ENCODE measurements around the gene PRDX5.
A peak's percentile ranks its signal among the peaks of the same experiment; 100 is the strongest.
"Not testable (repeated sequence)": the region's sequence is repeated elsewhere in the genome, so short reads cannot be mapped to it uniquely, and the experiment has no call there.

Gene PRDX5

GRCh38 chr11:64305075-64305690 lies 12.7 kb upstream of the PRDX5 start, which contains the start of gene ESRRA:
Gene ESRRA, plus strand, starts transcription at chr11:64305524. Its CDS starts 1,656 bp downstream, at chr11:64307180.
- DNase-seq (ENCODE audit: low read depth in 2 of 3, low spot score in 2 of 3): peak; percentile 98 to 100 (median 99)

DNA sequence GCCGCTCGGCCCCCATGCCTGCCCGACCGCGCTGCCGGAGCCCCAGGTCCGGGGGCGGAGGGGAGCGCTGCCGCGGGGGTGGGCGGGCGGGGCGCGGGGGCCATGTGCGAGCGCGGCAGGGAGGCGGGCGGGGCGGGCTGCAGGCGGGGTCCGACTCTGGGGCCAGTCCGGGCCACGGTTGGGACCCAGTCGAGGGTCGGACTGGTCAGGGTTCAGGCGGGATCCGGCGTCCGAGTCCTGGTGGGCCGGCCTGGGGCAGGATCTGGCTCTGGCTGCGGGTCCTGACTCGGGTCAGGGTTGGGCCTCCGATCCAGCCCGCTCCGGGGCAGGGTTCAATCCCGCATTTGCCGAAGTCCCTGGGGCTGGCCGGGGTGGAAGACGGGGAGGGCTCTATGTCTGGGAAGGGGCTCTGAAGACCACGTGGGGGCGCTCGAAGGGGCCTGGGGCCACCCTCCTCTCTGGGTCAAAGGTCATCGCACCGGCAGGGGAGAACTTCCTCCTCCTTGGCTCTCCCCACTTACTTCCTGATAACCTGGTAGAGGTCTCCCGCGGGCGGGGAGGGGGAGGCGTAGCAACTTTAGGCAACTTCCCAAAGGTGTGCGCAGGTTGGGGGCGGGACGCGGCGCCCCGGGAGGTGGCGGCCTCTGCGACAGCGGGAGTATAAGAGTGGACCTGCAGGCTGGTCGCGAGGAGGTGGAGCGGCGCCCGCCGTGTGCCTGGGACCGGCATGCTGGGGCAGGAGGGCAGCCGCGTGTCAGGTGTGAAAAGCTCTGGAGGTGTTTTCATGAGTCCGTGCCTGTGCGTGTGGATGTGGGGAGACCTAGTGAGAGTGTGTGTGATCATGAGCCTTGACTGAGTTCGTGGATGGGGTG lies 12.0 kb upstream of the PRDX5 start:
- peak in 2 of 3 experiments; percentile 40 to 41 for DNase-seq (ENCODE audit: low read depth in 2 of 3, low spot score in 2 of 3)

DNA sequence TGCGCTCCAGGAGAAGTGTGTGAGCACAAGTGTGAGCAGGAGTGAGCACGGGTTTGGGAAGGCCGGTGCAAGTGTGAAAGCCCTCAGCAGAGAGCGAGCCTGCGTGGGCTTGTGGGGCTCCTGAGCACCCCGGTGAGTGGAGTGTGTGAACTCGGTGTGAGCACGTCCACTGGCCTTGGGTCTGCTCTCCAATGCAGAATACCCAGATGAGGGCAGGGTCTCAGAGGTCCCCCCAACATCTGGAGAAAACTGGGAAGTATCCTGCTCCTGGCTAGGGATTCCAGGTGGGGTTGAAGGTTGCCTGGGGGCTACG lies 11.4 kb upstream of the PRDX5 start:
- DNase-seq (ENCODE audit: low read depth in 2 of 3, low spot score in 2 of 3): no peak

- no peak for DNase-seq (ENCODE audit: low read depth in 2 of 3, low spot score in 2 of 3)
These were observed 10.9 kb upstream of the PRDX5 start for GRCh38 chr11:64306876-64307622.

DNA sequence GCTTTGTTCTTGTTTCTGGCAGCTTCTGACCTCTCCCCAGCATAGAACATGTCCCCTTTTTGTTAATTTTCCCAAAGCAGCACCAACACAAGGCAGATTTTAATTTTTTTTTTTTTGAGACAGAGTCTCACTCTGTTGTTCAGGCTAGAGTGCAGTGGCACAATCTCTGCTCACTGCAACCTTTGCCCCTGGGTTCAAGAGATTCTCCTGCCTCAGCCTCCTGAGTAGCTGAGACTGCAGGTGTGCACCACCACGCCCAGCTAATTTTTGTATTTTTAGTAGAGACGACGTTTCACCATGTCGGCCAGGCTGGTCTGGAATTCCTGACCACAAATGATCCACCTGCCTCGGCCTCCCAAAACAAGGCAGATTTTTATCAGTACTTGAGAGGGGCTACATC lies 10.1 kb upstream of the PRDX5 start:
- not testable (repeated sequence) for DNase-seq (ENCODE audit: low read depth in 2 of 3, low spot score in 2 of 3)

DNA sequence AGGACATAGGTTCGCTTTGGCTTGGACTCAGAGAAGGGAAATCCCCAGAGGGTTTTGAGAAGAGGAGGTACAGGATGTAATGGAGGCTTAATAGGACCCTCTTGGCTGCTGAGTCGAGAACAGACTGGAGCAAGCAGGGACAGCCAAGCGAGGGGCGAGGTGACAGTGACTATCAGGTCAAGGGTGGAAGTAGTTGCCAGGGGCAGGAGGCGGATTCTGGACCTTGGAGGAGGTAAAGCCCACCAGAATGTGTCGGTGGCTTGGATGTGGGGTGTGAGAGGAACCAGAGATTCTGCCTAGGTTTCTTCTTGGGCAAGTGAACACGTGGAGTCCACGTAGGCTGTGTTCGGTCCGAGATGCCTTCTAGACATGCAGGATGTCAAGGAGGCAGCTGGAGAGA lies 5.0 kb upstream of the PRDX5 start:
- DNase-seq (ENCODE audit: low read depth in 2 of 3, low spot score in 2 of 3): no peak

DNA sequence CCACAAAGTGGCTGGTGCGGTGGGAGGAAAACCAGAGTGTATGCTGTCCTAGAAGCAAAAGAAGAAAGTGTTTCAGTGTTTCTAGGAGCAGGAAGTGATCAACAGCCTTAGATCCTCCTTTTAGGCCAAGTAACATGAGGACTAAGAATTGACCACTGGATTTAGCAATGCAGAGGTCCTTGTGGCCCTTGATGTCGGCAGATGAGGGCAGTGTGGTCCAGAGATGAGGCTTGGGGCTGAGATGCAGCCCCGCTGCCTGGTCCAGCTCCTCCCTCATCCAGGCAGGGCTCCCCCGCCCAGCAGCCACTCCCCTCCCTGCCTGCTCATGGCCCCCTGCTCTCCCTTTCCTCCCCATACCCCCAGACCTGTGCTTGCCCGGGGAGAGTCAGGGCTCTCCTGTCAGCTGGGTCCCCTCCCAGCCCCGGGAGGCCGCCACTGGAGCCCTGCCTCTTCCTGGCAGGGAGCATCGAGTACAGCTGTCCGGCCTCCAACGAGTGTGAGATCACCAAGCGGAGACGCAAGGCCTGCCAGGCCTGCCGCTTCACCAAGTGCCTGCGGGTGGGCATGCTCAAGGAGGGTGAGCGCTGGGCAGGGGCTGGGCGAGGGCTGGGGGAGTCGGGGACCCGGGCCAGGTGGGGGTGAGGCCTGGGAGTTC lies 4.3 kb upstream of the PRDX5 start:
- DNase-seq (ENCODE audit: low read depth in 2 of 3, low spot score in 2 of 3): no peak

- DNase-seq (ENCODE audit: low read depth in 2 of 3, low spot score in 2 of 3): no peak
These were observed 3.6 kb upstream of the PRDX5 start for GRCh38 chr11:64314146-64314804.

DNA sequence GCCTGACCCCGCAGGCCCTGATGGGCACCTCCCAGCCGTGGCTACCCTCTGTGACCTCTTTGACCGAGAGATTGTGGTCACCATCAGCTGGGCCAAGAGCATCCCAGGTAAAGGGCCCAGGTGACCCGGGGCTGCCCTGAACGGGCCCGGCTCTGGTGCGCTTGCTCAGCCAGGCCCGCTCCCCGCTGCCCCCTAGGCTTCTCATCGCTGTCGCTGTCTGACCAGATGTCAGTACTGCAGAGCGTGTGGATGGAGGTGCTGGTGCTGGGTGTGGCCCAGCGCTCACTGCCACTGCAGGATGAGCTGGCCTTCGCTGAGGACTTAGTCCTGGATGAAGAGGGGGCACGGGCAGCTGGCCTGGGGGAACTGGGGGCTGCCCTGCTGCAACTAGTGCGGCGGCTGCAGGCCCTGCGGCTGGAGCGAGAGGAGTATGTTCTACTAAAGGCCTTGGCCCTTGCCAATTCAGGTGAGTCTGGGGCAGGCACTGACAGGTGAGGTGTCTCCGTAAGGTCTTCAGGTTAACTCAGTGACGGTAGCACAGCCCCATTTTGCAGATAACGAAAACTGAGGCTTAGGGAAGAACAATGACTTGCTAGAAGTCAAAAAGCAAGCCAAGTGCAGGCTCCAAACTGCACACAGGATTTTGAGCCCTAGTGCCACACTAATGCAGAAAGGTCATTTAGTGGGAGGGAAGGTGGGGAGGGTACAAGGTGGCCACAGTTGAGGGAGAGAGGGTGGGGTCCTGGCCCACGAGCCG lies 2.9 kb upstream of the PRDX5 start:
- no peak for DNase-seq (ENCODE audit: low read depth in 2 of 3, low spot score in 2 of 3)

DNA sequence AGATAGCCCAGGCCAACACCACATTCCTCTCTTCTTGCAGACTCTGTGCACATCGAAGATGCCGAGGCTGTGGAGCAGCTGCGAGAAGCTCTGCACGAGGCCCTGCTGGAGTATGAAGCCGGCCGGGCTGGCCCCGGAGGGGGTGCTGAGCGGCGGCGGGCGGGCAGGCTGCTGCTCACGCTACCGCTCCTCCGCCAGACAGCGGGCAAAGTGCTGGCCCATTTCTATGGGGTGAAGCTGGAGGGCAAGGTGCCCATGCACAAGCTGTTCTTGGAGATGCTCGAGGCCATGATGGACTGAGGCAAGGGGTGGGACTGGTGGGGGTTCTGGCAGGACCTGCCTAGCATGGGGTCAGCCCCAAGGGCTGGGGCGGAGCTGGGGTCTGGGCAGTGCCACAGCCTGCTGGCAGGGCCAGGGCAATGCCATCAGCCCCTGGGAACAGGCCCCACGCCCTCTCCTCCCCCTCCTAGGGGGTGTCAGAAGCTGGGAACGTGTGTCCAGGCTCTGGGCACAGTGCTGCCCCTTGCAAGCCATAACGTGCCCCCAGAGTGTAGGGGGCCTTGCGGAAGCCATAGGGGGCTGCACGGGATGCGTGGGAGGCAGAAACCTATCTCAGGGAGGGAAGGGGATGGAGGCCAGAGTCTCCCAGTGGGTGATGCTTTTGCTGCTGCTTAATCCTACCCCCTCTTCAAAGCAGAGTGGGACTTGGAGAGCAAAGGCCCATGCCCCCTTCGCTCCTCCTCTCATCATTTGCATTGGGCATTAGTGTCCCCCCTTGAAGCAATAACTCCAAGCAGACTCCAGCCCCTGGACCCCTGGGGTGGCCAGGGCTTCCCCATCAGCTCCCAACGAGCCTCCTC lies 2.0 kb upstream of the PRDX5 start:
- not testable (repeated sequence) for DNase-seq (ENCODE audit: low read depth in 2 of 3, low spot score in 2 of 3)

- no peak for DNase-seq (ENCODE audit: low read depth in 2 of 3, low spot score in 2 of 3)
These were observed 1.1 kb upstream of the PRDX5 start for GRCh38 chr11:64316672-64317324.

DNA sequence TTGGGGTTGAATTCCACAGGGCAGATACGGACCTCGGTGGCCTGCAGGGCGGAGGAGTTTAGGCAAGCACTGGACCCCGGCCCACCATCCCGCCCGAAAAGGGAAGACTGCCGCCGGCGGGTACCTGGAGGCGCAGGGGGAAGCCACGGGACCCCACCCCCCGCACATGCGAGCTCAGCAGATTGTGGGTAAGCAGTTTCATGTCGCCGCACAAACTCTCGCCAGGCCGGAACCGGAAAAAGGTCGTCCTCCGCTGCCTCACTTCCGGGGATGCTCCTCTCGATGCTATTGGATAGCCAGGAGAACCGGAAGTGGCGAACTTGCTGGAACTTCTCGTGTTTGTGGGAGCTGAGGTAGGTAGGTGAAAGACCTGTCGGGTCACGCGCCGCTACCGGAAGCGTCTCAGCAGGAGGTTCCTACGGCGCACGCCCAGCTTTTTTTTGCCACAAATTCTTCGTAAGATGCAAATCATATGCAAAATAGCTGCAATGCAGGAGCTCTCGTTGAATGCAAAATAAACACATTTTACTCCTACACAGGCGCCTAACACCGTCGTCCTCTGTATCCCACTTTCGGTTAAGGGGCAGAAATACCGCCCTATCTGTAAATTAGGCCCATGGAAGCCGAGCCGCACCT lies 478 bp upstream of the PRDX5 start, which contains the start of gene TRMT112:
Gene TRMT112, minus strand, starts transcription at position 235 of the 636 bp plus-strand sequence. Its CDS starts 33 bp downstream, at position 202.
- peak; percentile 79 to 91 (median 84) for DNase-seq (ENCODE audit: low read depth in 2 of 3, low spot score in 2 of 3)

GRCh38 chr11:64318766-64319761 lies 1.1 kb downstream of the PRDX5 start:
- no peak for DNase-seq (ENCODE audit: low read depth in 2 of 3, low spot score in 2 of 3)

DNA sequence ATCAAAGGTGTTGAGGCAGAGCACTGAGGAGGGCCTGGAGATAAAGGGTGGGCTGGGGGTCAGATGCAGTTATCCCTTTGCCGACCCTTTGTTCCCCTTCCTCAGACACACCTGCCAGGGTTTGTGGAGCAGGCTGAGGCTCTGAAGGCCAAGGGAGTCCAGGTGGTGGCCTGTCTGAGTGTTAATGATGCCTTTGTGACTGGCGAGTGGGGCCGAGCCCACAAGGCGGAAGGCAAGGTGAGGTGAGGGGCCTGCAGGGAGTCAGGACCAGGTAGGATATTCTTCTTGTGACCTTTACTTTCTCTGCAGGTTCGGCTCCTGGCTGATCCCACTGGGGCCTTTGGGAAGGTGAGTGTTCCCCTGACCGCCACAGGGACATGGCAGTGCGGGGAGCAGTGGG lies 2.6 kb downstream of the PRDX5 start:
- DNase-seq (ENCODE audit: low read depth in 2 of 3, low spot score in 2 of 3): no peak

DNA sequence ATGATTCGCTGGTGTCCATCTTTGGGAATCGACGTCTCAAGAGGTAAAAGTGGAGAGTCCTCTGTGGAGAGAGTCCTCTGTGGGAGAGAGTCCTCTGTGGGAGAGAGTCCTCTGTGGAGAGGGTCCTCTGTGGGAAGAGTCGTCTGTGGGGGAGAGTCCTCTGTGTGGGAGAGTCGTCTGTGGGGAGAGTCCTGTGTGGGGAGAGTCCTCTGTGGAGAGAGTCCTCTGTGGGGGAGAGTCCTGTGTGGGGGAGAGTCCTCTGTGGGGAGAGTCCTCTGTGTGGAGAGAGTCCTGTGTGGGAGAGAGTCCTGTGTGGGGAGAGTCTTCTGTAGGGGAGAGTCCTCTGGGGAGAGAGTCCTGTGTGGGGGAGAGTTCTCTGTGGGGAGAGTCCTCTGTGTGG lies 3.1 kb downstream of the PRDX5 start:
- no peak for DNase-seq (ENCODE audit: low read depth in 2 of 3, low spot score in 2 of 3)

- DNase-seq (ENCODE audit: low read depth in 2 of 3, low spot score in 2 of 3): no peak
These were observed 3.6 kb downstream of the PRDX5 start for GRCh38 chr11:64321533-64321932.

- DNase-seq (ENCODE audit: low read depth in 2 of 3, low spot score in 2 of 3): no peak
These were observed 5.0 kb downstream of the PRDX5 start for GRCh38 chr11:64322925-64323260.

All from activated CD8-positive, alpha-beta memory T cell treated with anti-CD3 and anti-CD28 coated beads for 48 hours (primary cell).